IgD-negative memory B cell (primary cell): ENCODE measurements around the gene OR4K13. TPM values are rescaled to one million over a fixed set of nuclear protein-coding genes. Genes with fewer than 3 reads are reported as not detected.

Source experiments
- H3K27ac Mint-ChIP-seq, 3 donors: one replicate each; pipeline ENCODE4 v1.8.0; 2020 to 2022; ENCODE audit warnings: mild to moderate bottlenecking in 3 of 3, mixed read lengths in 3 of 3, moderate library complexity in 1 of 3
- H3K27me3 Mint-ChIP-seq: one replicate; pipeline ENCODE4 v1.8.0; 2021; ENCODE audit warnings: mixed read lengths
- H3K36me3 Mint-ChIP-seq: one replicate; pipeline ENCODE4 v1.8.0; 2020; ENCODE audit warnings: mild to moderate bottlenecking, mixed read lengths
- H3K4me1 Mint-ChIP-seq, 3 donors: one replicate each; pipeline ENCODE4 v1.8.0; 2020 to 2022; ENCODE audit warnings: mixed read lengths in 3 of 3, mild to moderate bottlenecking in 1 of 3
- H3K4me3 Mint-ChIP-seq, 4 donors: one replicate each; pipeline ENCODE4 v1.8.0; 2020 to 2022; ENCODE audit warnings: mild to moderate bottlenecking in 4 of 4, mixed read lengths in 4 of 4, moderate library complexity in 3 of 4
- H3K9me3 Mint-ChIP-seq, 3 donors: one replicate each; pipeline ENCODE4 v1.8.0; 2020 to 2021; ENCODE audit warnings: mixed read lengths in 3 of 3, mild to moderate bottlenecking in 1 of 3
- polyA plus RNA-seq: library from polyadenylated mRNA; unstranded; fragments of 300-500 nt; fragmentation: Illumina TruSeq; gene quantifications from one replicate; pipeline ENCODE4 v1.2.3, GENCODE V29; 2021

The OR4K13 gene
- polyA plus RNA-seq, result not detected

DNA sequence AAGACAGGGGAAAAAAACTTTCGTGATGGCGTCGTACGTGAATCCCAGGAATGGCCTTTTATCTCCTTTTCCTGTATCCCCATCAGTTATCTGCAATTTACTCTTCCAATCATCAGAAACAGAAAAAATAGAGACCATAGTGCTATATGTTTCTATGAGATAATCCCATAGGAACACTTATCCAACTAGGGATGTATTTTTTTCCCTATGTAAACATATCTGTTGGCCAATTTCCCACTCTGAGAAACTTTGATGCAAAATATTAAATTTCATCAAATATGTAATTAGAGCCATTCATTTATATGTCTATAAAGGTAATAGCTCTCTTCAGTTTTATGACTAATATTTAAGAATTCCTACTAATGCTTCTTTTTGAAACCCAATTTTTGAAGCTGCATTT, at the start of gene OR4K13:
Gene OR4K13, minus strand, starts transcription at position 101 of the 400 bp plus-strand sequence. CDS start 1,280 bp downstream, outside the sequence.
- Mint-ChIP-seq H3K27ac (no peak within 1 kb of the TSS), H3K4me3 (no peak within 1 kb of the TSS), H3K36me3 (no peaks in the 10 kb centered on the region)

GRCh38 chr14:20059745-20060144, 23.9 kb upstream of the OR4K13 start, which contains the start of gene OR4L1:
Gene OR4L1 (plus strand): TSS chr14:20060045. CDS start chr14:20060045, 0 bp downstream.
- H3K27me3 Mint-ChIP-seq, result no peaks in the 10 kb centered on the region
- no peak within 1 kb of the TSS for H3K4me3 Mint-ChIP-seq
- H3K9me3 Mint-ChIP-seq, result peaks cover 0 to 4% (median 0%) of the 10 kb centered on the region in 3 donors
- H3K27ac Mint-ChIP-seq, result no peak within 1 kb of the TSS
- H3K36me3 Mint-ChIP-seq, result no peaks in the 10 kb centered on the region
- H3K4me1 Mint-ChIP-seq, result peaks cover 0 to 2% (median 0%) of the 10 kb centered on the region in 3 donors

More for the DNA sequence above, at the start of gene OR4K13:
- Mint-ChIP-seq H3K27me3 (no peaks in the 10 kb centered on the region), H3K9me3 (peaks cover 0 to 6% (median 2%) of the 10 kb centered on the region in 3 donors), H3K4me1 (no peaks in the 10 kb centered on the region)

GRCh38 chr14:20048202-20048601, 12.4 kb upstream of the OR4K13 start:
- Mint-ChIP-seq H3K4me3 (no peak overlapping the region), H3K27me3 (peaks cover 4% of the 10 kb centered on the region), H3K27ac (no peak overlapping the region), H3K9me3 (peaks cover 0 to 2% (median 0%) of the 10 kb centered on the region in 3 donors), H3K36me3 (no peaks in the 10 kb centered on the region), H3K4me1 (no peaks in the 10 kb centered on the region)

GRCh38 chr14:20044243-20044642, 8.4 kb upstream of the OR4K13 start:
- no peak overlapping the region for H3K27ac Mint-ChIP-seq
- H3K9me3 Mint-ChIP-seq, result peaks cover 0 to 3% (median 2%) of the 10 kb centered on the region in 3 donors
- H3K36me3 Mint-ChIP-seq, result no peaks in the 10 kb centered on the region
- no peaks in the 10 kb centered on the region for H3K4me1 Mint-ChIP-seq
- H3K4me3 Mint-ChIP-seq, result no peak overlapping the region
- peaks cover 3% of the 10 kb centered on the region for H3K27me3 Mint-ChIP-seq

GRCh38 chr14:20035449-20035848, 389 bp downstream of the OR4K13 start:
- H3K9me3 Mint-ChIP-seq, result peaks cover 0 to 6% (median 2%) of the 10 kb centered on the region in 3 donors
- no peaks in the 10 kb centered on the region for H3K36me3 Mint-ChIP-seq
- no peaks in the 10 kb centered on the region for H3K27me3 Mint-ChIP-seq
- H3K4me1 Mint-ChIP-seq, result no peaks in the 10 kb centered on the region
- no peak overlapping the region for H3K4me3 Mint-ChIP-seq
- H3K27ac Mint-ChIP-seq, result no peak overlapping the region

DNA sequence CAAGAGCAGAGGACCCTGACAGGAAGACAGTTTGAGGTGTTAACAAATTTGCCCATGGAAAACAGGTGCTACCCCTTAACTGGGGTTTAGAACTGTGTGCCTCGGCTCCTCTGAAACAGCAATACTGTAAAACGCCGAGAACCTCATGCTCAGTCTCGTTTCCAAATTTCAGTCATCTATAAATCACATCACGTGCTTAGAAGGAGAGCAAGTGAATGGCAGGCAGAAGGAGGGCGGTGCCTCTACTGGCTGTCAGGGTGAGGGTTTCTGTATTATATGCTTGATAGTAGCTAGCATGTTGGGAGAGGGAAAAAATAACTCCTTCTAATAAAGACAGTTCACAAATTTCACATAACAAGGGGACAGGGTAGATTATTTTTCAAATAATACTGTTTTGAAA, 4.8 kb downstream of the OR4K13 start:
- Mint-ChIP-seq H3K27ac (no peak overlapping the region), H3K4me1 (no peaks in the 10 kb centered on the region), H3K36me3 (no peaks in the 10 kb centered on the region), H3K27me3 (no peaks in the 10 kb centered on the region), H3K9me3 (peaks cover 2 to 5% (median 3%) of the 10 kb centered on the region in 3 donors), H3K4me3 (no peak overlapping the region)

- H3K36me3 Mint-ChIP-seq, result no peaks in the 10 kb centered on the region
- H3K9me3 Mint-ChIP-seq, result peaks cover 0 to 4% (median 2%) of the 10 kb centered on the region in 3 donors
- H3K4me3 Mint-ChIP-seq, result no peak within 1 kb of the TSS
- no peak within 1 kb of the TSS for H3K27ac Mint-ChIP-seq
- H3K27me3 Mint-ChIP-seq, result no peaks in the 10 kb centered on the region
- H3K4me1 Mint-ChIP-seq, result no peaks in the 10 kb centered on the region
Observed at GRCh38 chr14:20019257-20019865, 16.5 kb downstream of the OR4K13 start, which contains the start of gene OR4K14. Gene OR4K14 (minus strand): TSS chr14:20019307. CDS start chr14:20015193, 4,114 bp downstream.

DNA sequence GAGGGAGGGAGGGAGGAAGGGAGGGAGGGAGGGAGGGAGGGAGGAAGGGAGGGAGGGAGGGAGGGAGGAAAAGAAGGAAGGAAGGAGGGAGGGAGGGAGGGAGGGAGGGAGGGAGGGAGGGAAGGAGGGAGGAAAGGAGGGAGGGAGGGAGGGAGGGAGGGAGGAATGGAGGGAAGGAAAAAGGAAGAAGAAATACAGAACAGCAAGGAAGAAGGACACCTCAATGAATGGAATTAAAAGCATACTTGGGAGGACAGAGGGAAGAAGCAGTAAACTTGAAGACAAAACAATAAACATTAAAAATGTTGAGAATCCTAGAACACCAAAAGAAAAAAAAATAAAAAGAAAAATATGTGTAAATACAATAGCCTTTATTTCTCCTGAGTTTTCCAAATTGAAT, 27.7 kb downstream of the OR4K13 start:
- no peaks in the 10 kb centered on the region for H3K4me1 Mint-ChIP-seq
- no peak overlapping the region for H3K4me3 Mint-ChIP-seq
- H3K27me3 Mint-ChIP-seq, result peaks cover 3% of the 10 kb centered on the region
- H3K27ac Mint-ChIP-seq, result no peak overlapping the region
- no peaks in the 10 kb centered on the region for H3K36me3 Mint-ChIP-seq
- H3K9me3 Mint-ChIP-seq, result peaks cover 6 to 16% (median 7%) of the 10 kb centered on the region in 3 donors

DNA sequence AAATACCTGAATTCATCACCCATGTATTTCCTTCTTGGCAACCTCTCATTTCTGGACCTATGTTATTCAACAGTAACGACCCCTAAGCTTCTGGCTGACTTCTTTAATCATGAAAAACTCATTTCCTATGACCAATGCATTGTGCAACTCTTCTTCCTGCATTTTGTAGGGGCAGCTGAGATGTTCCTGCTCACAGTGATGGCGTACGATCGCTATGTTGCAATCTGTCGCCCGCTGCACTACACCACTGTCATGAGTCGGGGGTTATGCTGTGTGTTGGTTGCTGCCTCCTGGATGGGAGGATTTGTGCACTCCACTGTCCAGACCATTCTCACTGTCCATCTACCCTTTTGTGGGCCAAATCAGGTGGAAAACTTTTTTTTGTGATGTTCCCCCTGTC, 33.5 kb downstream of the OR4K13 start:
- Mint-ChIP-seq H3K36me3 (no peaks in the 10 kb centered on the region), H3K9me3 (peaks cover 0 to 4% (median 3%) of the 10 kb centered on the region in 3 donors), H3K4me1 (no peaks in the 10 kb centered on the region), H3K27ac (no peak overlapping the region), H3K27me3 (peaks cover 3% of the 10 kb centered on the region), H3K4me3 (no peak overlapping the region)

- no peaks in the 10 kb centered on the region for H3K36me3 Mint-ChIP-seq
- H3K4me3 Mint-ChIP-seq, result no peak within 1 kb of the TSS
- H3K4me1 Mint-ChIP-seq, result no peaks in the 10 kb centered on the region
- peaks cover 3% of the 10 kb centered on the region for H3K27me3 Mint-ChIP-seq
- no peak within 1 kb of the TSS for H3K27ac Mint-ChIP-seq
- H3K9me3 Mint-ChIP-seq, result peaks cover 0 to 4% (median 3%) of the 10 kb centered on the region in 3 donors
Observed at GRCh38 chr14:20001863-20002262, 34.0 kb downstream of the OR4K13 start, which contains the start of gene OR4Q2. Gene OR4Q2 (plus strand): TSS chr14:20002163.

DNA sequence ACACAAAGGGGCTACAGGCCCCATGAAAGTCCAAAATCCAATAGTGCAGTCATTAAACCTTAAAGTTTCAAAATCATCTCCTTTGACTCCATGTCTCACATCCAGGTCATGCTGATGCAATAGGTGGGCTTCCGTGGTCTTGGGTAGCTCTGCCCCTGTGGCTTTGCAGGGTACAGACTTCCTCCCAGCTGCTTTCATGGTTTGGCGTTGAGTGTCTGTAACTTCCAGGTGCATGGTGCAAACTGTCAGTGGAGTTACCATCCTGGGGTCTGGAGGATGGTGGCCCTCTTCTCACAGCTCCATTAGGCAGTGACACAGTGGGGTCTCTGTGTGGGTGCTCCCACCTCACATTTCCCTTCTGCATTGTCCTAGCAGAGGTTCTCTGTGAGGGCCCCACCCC, 42.4 kb downstream of the OR4K13 start:
- Mint-ChIP-seq H3K4me1 (no peaks in the 10 kb centered on the region), H3K4me3 (no peak overlapping the region), H3K36me3 (no peaks in the 10 kb centered on the region), H3K9me3 (peaks cover 3 to 4% (median 4%) of the 10 kb centered on the region in 3 donors), H3K27ac (no peak overlapping the region), H3K27me3 (no peaks in the 10 kb centered on the region)

Other genes starting within 250 kb of the OR4K13 start
- not detected for gene OR4N2, start 232.3 kb downstream of the OR4K13 start, polyA plus RNA-seq
- not detected for gene OR4K2, start 160.9 kb downstream of the OR4K13 start, polyA plus RNA-seq
- not detected for gene OR4K5, start 115.4 kb downstream of the OR4K13 start, polyA plus RNA-seq
- gene OR4K1, start 105.1 kb downstream of the OR4K13 start, polyA plus RNA-seq, result not detected
- not detected for gene OR4K15, start 60.4 kb downstream of the OR4K13 start, polyA plus RNA-seq
- not detected for gene OR4Q2, start 33.9 kb downstream of the OR4K13 start, polyA plus RNA-seq
- not detected for gene OR4K14, start 16.7 kb downstream of the OR4K13 start, polyA plus RNA-seq
- not detected for gene OR4L1, start 24.0 kb upstream of the OR4K13 start, polyA plus RNA-seq
- gene OR4K17, start 74.7 kb upstream of the OR4K13 start, polyA plus RNA-seq, result not detected
- not detected for gene OR4N5, start 102.8 kb upstream of the OR4K13 start, polyA plus RNA-seq
- gene OR11G2, start 154.9 kb upstream of the OR4K13 start, polyA plus RNA-seq, result not detected
- not detected for gene OR11H6, start 187.7 kb upstream of the OR4K13 start, polyA plus RNA-seq
- gene OR11H7, start 192.9 kb upstream of the OR4K13 start, polyA plus RNA-seq, result not detected
- gene OR11H4, start 203.2 kb upstream of the OR4K13 start, polyA plus RNA-seq, result not detected